HepG2 (cell line): Measurements from ENCODE around the gene AIP. TPM values are rescaled to one million over a fixed set of nuclear protein-coding genes. Genes with fewer than 3 reads are reported as not detected.
A peak's percentile ranks its signal among the peaks of the same experiment; 100 is the strongest.

Source experiments
- ARHGAP35 ChIP-seq: sonication (generic); formaldehyde crosslinking; IDR thresholded peaks from 2 replicates; pipeline ENCODE4 v1.9.0; 2022; ENCODE audit warnings: mild to moderate bottlenecking, inconsistent platforms, moderate library complexity, missing genetic modification reagents, borderline replicate concordance
- ATF2 ChIP-seq: sonication (generic); formaldehyde crosslinking; IDR thresholded peaks from 2 replicates; pipeline ENCODE4 v1.4.0; 2020; ENCODE audit warnings: missing genetic modification reagents
- BCL3 ChIP-seq: sonication (generic); formaldehyde crosslinking; IDR thresholded peaks from 2 replicates; pipeline ENCODE4 v1.5.1; 2020; ENCODE audit warnings: mild to moderate bottlenecking, missing genetic modification reagents, moderate library complexity
- CBFB ChIP-seq: sonication (generic); formaldehyde crosslinking; IDR thresholded peaks from 2 replicates; pipeline ENCODE4 v1.4.0; 2020; ENCODE audit warnings: missing genetic modification reagents
- ETV6 ChIP-seq: sonication (generic); formaldehyde crosslinking; conservative IDR thresholded peaks from 2 replicates; pipeline ENCODE4 v1.4.0; 2020; ENCODE audit warnings: missing genetic modification reagents
- KAT8 ChIP-seq: IDR thresholded peaks from 2 replicates; pipeline ENCODE4 v1.6.1; 2016; ENCODE audit warnings: missing genetic modification reagents, missing compliant biosample characterization
- KDM2A ChIP-seq: sonication (generic); formaldehyde crosslinking; IDR thresholded peaks from 2 replicates; pipeline ENCODE4 v1.4.0; 2020; ENCODE audit warnings: low read depth, missing genetic modification reagents, borderline replicate concordance
- MAFF ChIP-seq: IDR thresholded peaks from 2 replicates; pipeline ENCODE4 v1.6.1; 2011; ENCODE audit warnings: low read depth, low read length, improper control_type of control experiment
- MAFK ChIP-seq, 2 experiments: IDR thresholded peaks in 1 of 2; conservative IDR thresholded peaks in 1 of 2; 2 replicates each; pipeline ENCODE4 v1.6.1; 2011; ENCODE audit warnings: improper control_type of control experiment in 2 of 2, low read length in 2 of 2
- MAX ChIP-seq: IDR thresholded peaks from 2 replicates; pipeline ENCODE4 v1.6.1; 2012; ENCODE audit warnings: inconsistent platforms
- NFKB2 ChIP-seq: sonication (generic); formaldehyde crosslinking; IDR thresholded peaks from 2 replicates; pipeline ENCODE4 v1.4.0; 2020; ENCODE audit warnings: missing genetic modification reagents, borderline replicate concordance
- RXRA ChIP-seq: sonication (generic); formaldehyde crosslinking; IDR thresholded peaks from 2 replicates; pipeline ENCODE4 v1.5.1; 2020; ENCODE audit warnings: missing genetic modification reagents
- SNRNP70 ChIP-seq: fragments of 200-400 bp; formaldehyde crosslinking; IDR thresholded peaks from 2 replicates; pipeline ENCODE4 v1.6.1; 2017; ENCODE audit warnings: mild to moderate bottlenecking, low read depth, low read length, moderate library complexity
- SRSF1 ChIP-seq: fragments of 200-400 bp; formaldehyde crosslinking; optimal IDR thresholded peaks from 2 replicates; pipeline ENCODE3; 2017; ENCODE audit warnings: mild to moderate bottlenecking, low read depth, low read length, moderate library complexity
- XRCC5 ChIP-seq: fragments of 200-400 bp; formaldehyde crosslinking; optimal IDR thresholded peaks from 2 replicates; pipeline ENCODE3; 2017; ENCODE audit warnings: mild to moderate bottlenecking, low read length
- ZNF101 ChIP-seq: sonication (generic); formaldehyde crosslinking; IDR thresholded peaks from 2 replicates; pipeline ENCODE4 v1.4.0; 2020; ENCODE audit warnings: mild to moderate bottlenecking, low read depth, missing genetic modification reagents, borderline replicate concordance
- ZNF3 ChIP-seq: IDR thresholded peaks from 2 replicates; pipeline ENCODE4 v1.7.0; 2017; ENCODE audit warnings: inconsistent platforms
- ZNF335 ChIP-seq: sonication (generic); formaldehyde crosslinking; IDR thresholded peaks from 2 replicates; pipeline ENCODE4 v1.4.0; 2020; ENCODE audit warnings: missing genetic modification reagents
- ZNF782 ChIP-seq: sonication (generic); formaldehyde crosslinking; IDR thresholded peaks from 2 replicates; pipeline ENCODE4 v1.4.0; 2020; ENCODE audit warnings: missing genetic modification reagents, mild to moderate bottlenecking, borderline replicate concordance
- polyA plus RNA-seq, 8 experiments: library from polyadenylated mRNA; depleted of rRNA in 3 of 8; stranded (reverse) in 7 of 8; unstranded in 1 of 8; fragments of >200 nt; fragmentation: Illumina TruSeq in 4 of 8; extraction: Trizol in 4 of 8; gene quantifications; 2 replicates each; pipeline versions ENCODE4 v1.2.1 to v1.2.3, GENCODE V29; 2011 to 2016; ENCODE audit warnings: low read depth in 4 of 8, missing spikeins in 1 of 8, mixed read lengths in 1 of 8; ENCODE audit not compliant: insufficient read depth in 1 of 8
- total RNA-seq, 5 experiments: library from RNA; depleted of rRNA; stranded (reverse); fragments of >200 nt; fragmentation: Illumina TruSeq; extraction: Trizol; gene quantifications; 2 replicates each; pipeline ENCODE4 v1.2.3, GENCODE V29; 2016; ENCODE audit warnings: low read depth in 1 of 5
- TF ChIP-seq, protein P1 (sequence below): sonication (generic); formaldehyde crosslinking; IDR thresholded peaks from 2 replicates; pipeline ENCODE4 v1.4.0; 2020; ENCODE audit warnings: missing genetic modification reagents, borderline replicate concordance
- TF ChIP-seq, protein P2 (sequence below): sonication (generic); formaldehyde crosslinking; IDR thresholded peaks from 2 replicates; pipeline ENCODE4 v1.4.0; 2020; ENCODE audit warnings: missing genetic modification reagents, borderline replicate concordance

AIP gene
- total and polyA plus RNA-seq, 2 of the 13 experiments (the other 11 are each of a cell fraction or from before 2014, with no cell fraction given) = 51.8 to 110 TPM

DNA sequence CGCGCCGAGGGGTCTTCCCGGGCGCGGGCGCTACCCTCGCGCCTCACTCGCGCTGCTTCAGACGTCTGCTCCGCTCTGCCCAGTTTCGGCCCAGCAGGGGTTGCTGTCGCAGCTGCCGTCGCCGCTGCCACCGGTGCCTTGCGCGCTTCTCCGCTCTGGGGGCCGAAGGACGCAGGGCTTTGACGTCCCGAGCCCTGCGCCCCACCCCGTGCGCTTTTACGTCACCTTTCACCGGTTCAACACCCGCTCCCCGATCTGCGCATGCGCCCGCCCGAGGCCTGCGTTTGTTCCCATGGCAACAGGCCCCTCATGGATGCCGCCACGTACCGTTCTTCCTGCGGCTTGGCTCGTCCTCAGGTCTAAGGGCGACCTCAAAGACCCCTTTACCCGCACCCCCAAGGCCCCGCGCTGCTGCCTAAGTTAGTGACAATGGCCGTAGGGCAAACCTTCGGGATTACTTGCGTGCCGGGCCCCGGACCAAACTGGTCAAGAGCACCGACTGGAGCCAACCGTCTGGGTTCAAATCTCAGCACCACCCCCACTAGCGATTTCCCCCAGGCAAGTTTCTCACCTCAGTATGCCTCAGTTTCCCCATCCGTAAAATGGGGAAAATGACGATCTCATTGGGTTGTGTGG is 25.8 kb downstream of the AIP start (continued):
- TF ChIP-seq ZNF782 (CRISPR knock-in tag) = 0 out of 2 replicates have a peak, but pooled peaks have one; percentile 13
- 0 out of 2 replicates have a peak, but pooled peaks have one; percentile 79 for TF ChIP-seq NFKB2 (CRISPR knock-in tag)
- no peak for TF ChIP-seq ZNF3 (CRISPR knock-in tag)
- no peak for TF ChIP-seq ZNF101 (CRISPR knock-in tag)
- TF ChIP-seq ZNF335 = 0 out of 2 replicates have a peak, but pooled peaks have one; percentile 49
- no peak for TF ChIP-seq MAFF
- TF ChIP-seq KAT8 (CRISPR knock-in tag) = peak; percentile 90
- no peak for TF ChIP-seq SNRNP70
- TF ChIP-seq MAX = peak; percentile 73
- TF ChIP-seq MAFK (conservative IDR thresholded peaks at IDR 0.05 in 1 of 2, IDR thresholded peaks at IDR 0.05 in 1 of 2; ENCODE audit: low read length in 2 of 2) = no peak
- TF ChIP-seq, protein P1, sequence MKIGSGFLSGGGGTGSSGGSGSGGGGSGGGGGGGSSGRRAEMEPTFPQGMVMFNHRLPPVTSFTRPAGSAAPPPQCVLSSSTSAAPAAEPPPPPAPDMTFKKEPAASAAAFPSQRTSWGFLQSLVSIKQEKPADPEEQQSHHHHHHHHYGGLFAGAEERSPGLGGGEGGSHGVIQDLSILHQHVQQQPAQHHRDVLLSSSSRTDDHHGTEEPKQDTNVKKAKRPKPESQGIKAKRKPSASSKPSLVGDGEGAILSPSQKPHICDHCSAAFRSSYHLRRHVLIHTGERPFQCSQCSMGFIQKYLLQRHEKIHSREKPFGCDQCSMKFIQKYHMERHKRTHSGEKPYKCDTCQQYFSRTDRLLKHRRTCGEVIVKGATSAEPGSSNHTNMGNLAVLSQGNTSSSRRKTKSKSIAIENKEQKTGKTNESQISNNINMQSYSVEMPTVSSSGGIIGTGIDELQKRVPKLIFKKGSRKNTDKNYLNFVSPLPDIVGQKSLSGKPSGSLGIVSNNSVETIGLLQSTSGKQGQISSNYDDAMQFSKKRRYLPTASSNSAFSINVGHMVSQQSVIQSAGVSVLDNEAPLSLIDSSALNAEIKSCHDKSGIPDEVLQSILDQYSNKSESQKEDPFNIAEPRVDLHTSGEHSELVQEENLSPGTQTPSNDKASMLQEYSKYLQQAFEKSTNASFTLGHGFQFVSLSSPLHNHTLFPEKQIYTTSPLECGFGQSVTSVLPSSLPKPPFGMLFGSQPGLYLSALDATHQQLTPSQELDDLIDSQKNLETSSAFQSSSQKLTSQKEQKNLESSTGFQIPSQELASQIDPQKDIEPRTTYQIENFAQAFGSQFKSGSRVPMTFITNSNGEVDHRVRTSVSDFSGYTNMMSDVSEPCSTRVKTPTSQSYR (CRISPR knock-in tag) = no peak
- peak; percentile 79 for TF ChIP-seq XRCC5
- TF ChIP-seq CBFB = peak; percentile 23; the same call in 1 of the 2 replicates
- TF ChIP-seq, protein P2, sequence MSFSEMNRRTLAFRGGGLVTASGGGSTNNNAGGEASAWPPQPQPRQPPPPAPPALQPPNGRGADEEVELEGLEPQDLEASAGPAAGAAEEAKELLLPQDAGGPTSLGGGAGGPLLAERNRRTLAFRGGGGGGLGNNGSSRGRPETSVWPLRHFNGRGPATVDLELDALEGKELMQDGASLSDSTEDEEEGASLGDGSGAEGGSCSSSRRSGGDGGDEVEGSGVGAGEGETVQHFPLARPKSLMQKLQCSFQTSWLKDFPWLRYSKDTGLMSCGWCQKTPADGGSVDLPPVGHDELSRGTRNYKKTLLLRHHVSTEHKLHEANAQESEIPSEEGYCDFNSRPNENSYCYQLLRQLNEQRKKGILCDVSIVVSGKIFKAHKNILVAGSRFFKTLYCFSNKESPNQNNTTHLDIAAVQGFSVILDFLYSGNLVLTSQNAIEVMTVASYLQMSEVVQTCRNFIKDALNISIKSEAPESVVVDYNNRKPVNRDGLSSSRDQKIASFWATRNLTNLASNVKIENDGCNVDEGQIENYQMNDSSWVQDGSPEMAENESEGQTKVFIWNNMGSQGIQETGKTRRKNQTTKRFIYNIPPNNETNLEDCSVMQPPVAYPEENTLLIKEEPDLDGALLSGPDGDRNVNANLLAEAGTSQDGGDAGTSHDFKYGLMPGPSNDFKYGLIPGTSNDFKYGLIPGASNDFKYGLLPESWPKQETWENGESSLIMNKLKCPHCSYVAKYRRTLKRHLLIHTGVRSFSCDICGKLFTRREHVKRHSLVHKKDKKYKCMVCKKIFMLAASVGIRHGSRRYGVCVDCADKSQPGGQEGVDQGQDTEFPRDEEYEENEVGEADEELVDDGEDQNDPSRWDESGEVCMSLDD (CRISPR knock-in tag) = peak; percentile 74; the same call in 1 of the 2 replicates
- no peak for TF ChIP-seq KDM2A (CRISPR knock-in tag)
- peak; percentile 89 for TF ChIP-seq ATF2 (CRISPR knock-in tag)
- TF ChIP-seq SRSF1 = peak; percentile 70
- TF ChIP-seq ARHGAP35 = no peak
- peak; percentile 45 for TF ChIP-seq RXRA (CRISPR knock-in tag)
- TF ChIP-seq BCL3 (CRISPR knock-in tag) = 0 out of 2 replicates have a peak, but pooled peaks have one; percentile 18
- TF ChIP-seq ETV6 (CRISPR knock-in tag) = no peak
